Right lung (tissue), 5 donors: ENCODE data around the gene TMED9. TPM values are rescaled to one million over a fixed set of nuclear protein-coding genes. Genes with fewer than 3 reads are reported as not detected.

Experiments
- DNase-seq, 2 donors: peaks; one replicate each; pipeline ENCODE4 v3.0.0-alpha.2; 2013
- polyA plus RNA-seq, 5 donors: library from polyadenylated mRNA; unstranded; fragments of 120-200 nt; gene quantifications; one replicate each; pipeline versions ENCODE4 v1.2.1 to v1.2.3, GENCODE V29; 2013; ENCODE audit warnings: inconsistent platforms in 1 of 5, low replicate concordance in 1 of 5; ENCODE audit not compliant: insufficient read length in 5 of 5, insufficient read depth in 1 of 5

The TMED9 gene
- polyA plus RNA-seq, 5 donors, result 117 to 180 (median 130) TPM

DNA sequence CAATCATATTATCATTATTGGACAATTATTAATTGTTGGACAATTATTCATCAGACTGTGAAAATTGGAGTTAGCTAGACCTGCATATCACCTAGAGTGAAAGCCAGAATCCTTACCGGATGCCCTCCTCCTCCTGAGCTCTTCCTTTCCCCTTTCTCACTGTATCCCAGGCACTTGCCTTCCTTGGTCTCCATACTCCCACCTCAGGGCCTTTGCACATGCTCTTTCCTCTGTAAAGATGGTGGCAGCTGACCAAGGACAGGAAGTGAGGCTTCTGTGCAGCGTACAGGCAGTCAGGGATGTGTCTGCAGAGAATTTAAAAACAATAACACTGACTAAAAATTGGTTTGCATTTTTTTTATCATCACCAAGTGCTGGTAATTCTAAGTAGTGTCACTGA is 22.1 kb upstream of the TMED9 start:
- no peak for DNase-seq

- DNase-seq, result no peak
Observed at GRCh38 chr5:177575488-177575887, 16.5 kb upstream of the TMED9 start.

- DNase-seq, result no peak
Observed at GRCh38 chr5:177576169-177576568, 15.8 kb upstream of the TMED9 start.

GRCh38 chr5:177578316-177578715 is 13.7 kb upstream of the TMED9 start:
- no peak for DNase-seq

- DNase-seq, result no peak
Observed at GRCh38 chr5:177588413-177588909, 3.5 kb upstream of the TMED9 start.

DNA sequence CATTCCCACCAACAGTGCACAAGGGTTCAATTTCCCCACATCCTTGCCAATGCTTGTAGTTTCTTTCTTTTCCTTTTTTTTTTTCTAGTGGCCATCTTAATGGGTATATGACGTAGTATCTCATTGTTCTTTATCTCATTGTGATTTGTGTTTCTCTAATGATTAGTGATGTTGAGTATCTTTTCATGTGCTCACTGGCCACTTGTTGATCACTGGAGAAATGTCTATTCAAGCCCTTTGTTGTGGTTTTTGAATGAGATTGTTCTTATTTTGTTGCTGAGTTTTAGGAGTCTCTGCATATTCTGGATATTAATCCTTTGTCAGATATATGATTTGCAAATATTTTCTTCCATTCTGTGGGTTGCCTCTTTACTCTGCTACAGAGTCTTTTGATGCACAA is 1.6 kb upstream of the TMED9 start:
- DNase-seq, result no peak

DNA sequence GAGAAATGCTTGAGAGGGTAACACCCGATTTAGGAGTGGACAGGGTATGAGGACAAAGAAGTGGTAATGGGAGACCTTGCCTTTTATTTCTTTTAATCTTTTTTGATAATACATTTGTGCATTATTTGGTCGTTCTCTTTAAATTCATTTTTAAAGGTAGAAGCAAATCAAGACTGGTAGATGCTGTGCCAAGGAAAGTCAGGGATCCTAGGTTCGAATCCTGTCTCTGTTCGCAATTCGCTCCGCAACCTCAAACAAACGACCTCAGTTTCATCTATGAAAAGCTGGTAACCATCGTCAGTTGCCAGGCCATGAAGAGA is 353 bp upstream of the TMED9 start:
- DNase-seq, result no peak

DNA sequence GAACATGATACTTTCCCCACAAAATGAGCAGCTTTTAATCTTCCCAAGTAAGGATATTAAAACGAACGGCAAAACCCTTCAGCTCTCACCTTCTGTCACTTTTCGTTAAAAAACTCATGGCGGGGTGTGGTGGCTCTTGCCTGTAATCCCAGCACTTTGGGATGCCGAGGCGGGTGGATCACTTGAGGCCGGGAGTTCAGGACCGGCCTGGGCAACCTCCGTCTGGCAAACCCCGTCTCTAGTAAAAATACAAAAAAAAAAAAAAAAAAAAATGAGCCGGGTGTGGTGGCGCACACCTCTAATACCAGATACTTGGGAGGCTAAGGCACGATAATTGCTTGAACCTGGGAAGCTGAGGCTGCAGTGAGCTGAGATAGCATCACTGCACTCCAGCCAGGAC is 902 bp downstream of the TMED9 start:
- DNase-seq, result no peak

GRCh38 chr5:177593511-177593910 is 1.5 kb downstream of the TMED9 start:
- no peak for DNase-seq

GRCh38 chr5:177594071-177594470 is 2.1 kb downstream of the TMED9 start:
- DNase-seq, result no peak

DNA sequence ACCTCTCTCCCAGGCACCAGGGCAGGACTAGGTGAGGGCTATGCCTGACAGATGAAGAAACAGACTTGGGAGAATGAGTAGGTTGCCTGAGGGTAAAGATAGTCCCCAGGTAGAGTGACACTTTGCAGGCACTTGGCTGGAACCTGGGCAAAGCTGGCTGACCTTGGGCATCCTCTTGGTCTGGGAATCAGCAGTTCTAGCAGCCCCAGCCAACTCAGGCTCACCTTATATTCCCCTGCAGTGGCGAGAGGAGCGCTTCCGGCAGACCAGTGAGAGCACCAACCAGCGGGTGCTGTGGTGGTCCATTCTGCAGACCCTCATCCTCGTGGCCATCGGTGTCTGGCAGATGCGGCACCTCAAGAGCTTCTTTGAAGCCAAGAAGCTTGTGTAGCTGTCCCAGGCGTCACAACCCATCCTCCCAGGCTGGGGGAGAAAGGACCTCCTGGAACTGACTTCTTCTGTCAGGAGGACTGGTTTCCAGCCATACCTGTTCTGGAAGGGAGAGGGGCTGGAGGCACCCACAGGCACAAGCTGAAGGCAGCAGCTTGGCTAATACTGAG is 3.1 kb downstream of the TMED9 start:
- DNase-seq, result no peak

DNA sequence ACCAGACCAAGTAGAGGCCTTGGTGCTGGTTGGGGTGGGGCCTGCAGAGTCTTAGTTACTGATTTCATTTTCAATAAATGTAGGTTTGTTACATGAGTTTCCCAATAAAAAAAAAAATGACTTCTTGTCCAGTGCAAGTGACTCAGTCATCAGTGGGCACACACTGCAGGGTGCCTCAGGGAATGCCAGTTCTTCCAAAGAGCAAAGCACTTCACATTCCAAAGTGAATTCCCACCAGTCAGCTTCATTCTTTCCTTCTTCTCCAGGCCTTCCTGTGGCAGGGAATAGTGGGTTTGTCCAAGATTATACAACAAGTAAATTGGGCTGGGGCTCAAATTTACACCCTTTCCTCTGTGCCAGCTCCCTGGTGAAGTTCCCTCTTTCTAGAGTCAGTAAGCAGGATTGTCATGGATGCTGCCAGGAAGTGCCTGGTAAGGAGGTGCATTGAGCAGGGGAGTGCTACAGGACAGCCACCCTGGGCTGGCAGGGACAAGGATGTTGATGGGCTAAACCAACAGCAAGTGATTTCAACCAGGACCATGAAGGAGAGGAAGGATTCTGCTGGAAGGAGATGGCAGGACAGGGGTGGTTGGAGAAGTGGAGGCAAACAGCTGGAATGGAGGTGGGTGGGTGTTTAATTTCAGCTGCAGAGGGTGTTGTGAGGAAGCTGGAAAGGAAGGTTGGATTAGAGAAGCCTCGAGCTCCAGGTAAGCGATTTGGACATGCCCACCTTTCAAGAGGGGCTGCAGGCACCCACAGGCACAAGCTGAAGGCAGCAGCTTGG is 4.2 kb downstream of the TMED9 start:
- no peak for DNase-seq

DNA sequence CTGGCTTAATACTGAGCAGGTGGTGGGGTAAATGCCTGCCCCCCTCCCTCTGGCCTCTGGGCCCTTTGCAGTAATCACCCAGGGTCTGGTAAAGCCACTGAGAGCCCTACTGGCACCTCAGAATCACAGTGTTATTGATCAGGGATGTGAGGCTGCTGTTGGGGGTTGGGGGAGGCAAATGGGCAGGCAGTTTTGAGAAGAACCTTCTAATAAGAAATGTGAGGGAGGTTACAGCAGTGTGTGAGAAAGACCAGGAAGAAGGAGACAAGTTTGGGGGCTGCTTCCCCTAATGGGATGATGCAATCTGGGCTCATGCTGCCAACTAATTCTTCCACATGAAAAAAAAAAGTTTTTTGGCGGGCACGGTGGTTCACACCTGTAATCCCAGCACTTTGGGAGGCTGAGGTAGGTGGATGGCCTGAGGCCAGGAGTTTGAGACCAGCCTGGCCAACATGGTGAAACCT is 4.8 kb downstream of the TMED9 start:
- no peak for DNase-seq

GRCh38 chr5:177598477-177598876 is 6.5 kb downstream of the TMED9 start:
- DNase-seq, result no peak

GRCh38 chr5:177599731-177600507 is 7.9 kb downstream of the TMED9 start, which contains the start of gene B4GALT7:
TSS of gene B4GALT7 (plus strand) at chr5:177600132. CDS start at chr5:177600211, 79 bp downstream.
- DNase-seq, result peak; percentile 71 to 75

GRCh38 chr5:177600508-177601018 is 8.6 kb downstream of the TMED9 start:
- peak in 1 of 2 donors; percentile 15 for DNase-seq

DNA sequence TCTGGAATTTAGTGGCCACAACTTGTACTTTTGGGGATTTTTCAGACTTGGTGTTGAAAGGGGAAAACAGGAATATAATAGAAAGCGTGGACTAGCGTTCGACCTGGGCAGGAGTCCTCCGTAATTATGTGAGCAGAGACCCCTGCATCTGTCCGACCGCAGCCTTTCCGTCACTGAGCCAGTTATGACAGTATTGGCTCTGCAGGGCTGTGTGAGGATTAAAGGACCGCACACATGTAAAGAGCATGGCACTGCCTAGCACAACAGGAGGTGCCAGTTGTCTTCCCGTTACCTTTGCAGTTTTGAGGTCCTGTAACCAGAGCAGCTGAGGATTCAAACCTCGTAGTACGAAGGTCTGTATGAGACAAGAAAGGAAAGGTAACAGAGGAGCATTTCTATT is 9.1 kb downstream of the TMED9 start:
- no peak for DNase-seq

DNA sequence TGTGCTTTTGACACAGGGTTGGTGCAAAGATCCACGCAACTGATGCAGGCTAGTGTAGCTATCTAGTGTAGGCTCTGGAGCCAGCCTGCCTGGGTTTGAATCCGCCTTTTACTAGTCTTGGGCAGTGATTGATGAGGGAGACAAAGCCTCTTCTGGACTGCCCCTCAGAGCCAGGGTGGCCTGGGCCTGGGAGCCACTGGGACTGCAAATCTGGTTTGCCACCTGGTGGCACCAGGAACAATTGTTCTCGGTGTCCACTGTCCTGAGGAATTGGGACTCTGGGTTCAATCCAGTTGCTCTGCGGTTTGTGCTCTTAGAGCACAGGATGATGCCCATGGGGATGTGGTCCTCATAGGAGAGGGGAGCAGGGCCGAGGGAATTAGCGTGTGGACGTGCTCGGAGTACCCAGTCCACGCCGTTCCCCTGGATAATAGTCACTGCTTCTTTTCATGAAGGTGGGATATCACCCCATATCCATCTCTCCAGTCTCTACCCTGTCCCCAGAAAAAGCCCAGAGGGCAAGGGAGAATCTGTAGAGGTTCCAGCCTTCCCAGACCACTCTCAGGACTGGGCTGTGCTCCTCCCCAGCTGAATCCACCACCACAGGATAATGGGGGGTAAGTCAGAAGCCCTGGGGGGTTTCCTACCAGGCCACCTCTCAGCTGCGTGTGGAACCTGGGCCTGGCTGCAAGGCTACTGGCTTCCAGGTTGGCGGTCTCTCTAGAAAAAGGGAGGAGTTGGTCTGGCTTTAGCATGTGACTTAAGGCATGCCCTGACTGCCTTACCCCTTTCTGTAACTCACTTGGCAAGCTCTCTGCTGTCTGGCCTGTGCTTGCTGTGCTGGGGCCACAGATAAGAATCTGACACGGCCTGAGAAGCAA is 9.8 kb downstream of the TMED9 start:
- DNase-seq, result no peak

- DNase-seq, result no peak
Observed at GRCh38 chr5:177602458-177602830, 10.4 kb downstream of the TMED9 start.

DNA sequence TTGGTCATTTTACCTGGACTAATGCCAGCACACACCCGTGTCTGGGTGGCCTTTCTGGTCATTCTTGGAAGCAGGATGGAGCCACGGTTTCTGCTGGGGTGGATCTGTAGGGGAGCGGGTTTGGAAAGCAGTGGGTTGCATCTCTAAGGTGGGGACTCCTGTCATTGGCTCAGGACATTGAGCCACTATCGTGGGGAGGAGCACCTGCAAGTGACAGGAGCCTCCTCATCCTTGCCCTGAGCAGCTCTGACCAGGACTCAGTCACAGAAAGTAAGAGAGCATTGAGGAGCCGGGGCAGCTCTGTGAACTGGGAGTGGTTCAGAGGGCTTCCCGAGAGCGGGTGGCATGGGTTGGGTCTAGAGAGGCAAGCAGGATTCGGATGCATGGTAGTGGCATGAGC is 11.6 kb downstream of the TMED9 start:
- DNase-seq, result no peak

DNA sequence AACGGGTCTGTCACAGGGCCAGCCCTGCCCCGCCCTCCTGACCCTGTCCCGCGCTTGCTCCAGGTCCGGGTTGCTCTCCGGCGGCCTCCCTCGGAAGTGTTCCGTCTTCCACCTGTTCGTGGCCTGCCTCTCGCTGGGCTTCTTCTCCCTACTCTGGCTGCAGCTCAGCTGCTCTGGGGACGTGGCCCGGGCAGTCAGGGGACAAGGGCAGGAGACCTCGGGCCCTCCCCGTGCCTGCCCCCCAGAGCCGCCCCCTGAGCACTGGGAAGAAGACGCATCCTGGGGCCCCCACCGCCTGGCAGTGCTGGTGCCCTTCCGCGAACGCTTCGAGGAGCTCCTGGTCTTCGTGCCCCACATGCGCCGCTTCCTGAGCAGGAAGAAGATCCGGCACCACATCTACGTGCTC is 12.1 kb downstream of the TMED9 start:
- no peak for DNase-seq

DNA sequence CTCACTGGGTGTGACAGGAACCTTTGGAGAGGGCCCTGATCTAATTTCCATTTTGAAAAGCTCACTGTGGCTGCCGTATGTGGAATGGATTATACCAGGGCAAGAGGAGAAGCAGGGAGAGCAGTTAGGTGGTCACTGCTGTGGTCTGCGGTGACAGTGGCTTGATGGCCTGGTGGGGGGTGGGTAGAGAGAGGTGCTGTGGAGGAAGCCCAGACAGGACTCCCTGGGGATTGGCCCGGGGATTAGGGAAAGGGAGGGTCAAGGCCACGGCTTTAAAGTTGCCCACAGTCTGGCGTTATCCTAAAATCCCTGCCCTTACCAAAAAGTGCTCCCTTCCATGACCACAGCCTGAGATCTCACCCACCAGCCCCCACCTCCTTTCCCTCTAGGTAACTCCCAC is 12.7 kb downstream of the TMED9 start:
- DNase-seq, result no peak
